HG03571 (cell line): ENCODE measurements around the gene ADNP2.

ENCODE experiments used
- ATAC-seq: cut with Tn5 transposase; IDR thresholded peaks from one replicate; pipeline ENCODE4 v1.9.1; 2021; ENCODE audit not compliant: unreplicated experiment

ADNP2 gene

DNA sequence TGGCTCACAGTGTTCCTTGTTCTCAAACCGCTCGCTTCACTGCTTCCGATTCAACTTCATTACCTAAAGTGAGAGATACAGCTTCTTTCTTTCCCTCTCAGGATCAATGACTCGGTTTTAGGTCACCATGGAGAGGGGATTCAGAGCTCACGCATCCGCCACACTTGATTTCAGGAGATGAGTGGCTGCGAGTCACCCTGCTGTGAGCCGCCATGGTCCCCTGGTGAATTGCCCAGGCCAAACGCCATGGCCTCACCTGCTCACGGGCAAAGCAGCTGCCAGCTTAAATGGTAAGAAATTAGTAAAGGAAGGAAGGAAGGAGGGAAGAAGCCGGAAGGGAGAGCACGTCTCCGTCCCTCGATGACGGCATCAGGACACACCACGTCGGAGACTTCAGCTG is 60.5 kb downstream of the ADNP2 start:
- ATAC-seq = no peak

DNA sequence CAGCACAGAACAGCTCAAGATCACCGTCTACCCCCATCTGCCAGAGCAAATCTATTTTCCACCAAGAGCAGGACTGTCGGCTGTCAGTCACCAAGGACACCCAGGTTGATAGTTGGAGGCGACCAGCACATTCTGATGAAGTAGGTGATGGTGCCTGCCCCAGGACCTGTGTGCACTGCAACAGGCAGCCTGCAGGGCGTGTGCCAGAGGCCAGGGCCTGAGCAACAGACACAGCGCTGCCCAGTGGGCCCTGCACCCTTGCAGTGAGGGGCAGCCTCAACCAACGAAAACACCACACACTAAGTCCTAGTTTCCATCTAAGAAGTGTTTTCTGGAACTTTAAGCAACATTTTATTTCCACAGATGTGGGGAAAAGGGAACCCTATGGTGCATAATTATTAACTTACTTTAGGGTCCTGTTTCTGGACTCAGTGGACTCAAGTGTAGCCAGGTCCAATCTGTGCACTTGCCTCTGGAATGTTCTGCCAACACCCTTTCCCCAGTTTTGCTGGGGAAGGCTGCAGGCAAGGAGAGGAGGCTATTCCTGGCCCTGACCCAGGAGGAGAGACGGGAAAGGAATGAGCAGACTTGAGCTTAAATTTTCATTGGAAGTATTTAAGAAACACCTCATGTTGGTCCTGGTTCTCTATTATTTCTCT is 61.5 kb downstream of the ADNP2 start:
- no peak for ATAC-seq

- ATAC-seq = no peak
Measured at GRCh38 chr18:80171054-80171872, 62.2 kb downstream of the ADNP2 start.

DNA sequence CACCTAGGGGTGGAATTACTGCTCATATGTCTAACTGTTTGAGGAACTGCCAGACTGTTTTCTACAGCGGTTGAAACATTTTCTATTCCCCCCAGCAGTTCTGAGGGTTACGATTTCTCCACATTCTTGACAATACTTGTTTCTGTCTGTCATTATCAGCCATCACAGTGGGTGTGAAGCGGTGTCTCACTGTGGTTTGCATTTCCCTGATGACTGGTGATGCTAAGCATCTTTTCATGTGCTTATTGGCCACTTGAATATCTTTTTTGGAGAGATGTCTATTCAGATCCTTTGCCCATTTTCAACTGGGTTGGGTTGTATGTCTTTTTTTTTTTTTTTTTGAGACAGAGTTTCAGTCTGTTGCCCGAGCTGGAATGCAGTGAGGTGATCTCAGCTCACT is 63.0 kb downstream of the ADNP2 start:
- ATAC-seq = no peak

DNA sequence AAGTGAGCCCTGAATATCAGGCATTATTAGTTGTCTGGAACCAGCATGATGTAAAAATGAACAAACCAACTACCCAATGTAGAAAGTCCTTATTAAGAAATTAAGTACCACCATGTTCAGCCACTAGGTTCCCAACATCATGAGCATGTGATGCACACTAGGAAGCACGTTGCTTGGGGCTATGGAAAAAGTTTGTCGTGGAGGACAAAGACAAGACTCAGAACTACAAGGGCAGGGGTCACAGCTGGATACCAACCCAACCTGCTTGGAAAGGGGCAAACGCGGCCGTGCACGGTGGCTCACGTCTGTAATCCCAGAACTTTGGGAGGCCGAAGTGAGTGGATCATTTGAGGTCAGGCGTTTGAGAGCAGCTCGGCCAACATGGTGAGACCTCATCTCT is 64.0 kb downstream of the ADNP2 start:
- ATAC-seq = no peak

- no peak for ATAC-seq
Measured at GRCh38 chr18:80175451-80176204, 66.6 kb downstream of the ADNP2 start.

DNA sequence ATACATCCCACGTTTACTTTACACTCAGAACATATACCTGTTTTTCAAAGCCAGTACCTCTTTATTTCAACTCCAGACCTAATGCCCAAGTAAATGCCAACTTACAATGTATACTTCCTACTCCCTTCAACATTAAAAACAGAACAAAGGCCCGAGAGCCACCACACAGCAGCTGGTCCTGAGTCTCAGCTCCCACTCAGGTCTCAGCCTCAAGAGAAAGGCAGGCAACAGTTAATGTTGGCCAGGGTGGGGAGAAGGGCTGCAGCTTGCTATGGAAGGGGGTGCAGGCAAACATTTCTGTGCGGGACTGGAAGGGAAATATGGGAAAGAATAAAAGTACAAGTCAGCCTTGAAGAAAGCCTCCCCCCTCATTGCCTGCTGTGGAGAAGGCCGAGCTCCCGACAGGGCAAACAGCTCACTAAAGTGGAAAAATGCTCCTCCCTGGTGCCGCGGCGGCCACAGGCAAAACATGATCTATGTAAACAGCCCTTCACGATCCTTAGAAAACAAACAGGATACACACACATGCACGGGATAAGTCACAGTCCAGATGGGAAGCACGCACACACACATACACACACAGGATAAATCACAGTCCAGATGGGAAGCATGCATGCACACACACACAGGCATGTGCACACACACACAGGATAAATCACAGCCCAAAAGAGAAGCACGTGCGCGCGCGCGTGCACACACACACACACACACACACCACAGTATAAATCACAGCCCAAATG is 67.4 kb downstream of the ADNP2 start:
- ATAC-seq = no peak

GRCh38 chr18:80177128-80177527 is 68.1 kb downstream of the ADNP2 start:
- no peak for ATAC-seq

GRCh38 chr18:80178935-80179818 is 70.1 kb downstream of the ADNP2 start:
- ATAC-seq = no peak

DNA sequence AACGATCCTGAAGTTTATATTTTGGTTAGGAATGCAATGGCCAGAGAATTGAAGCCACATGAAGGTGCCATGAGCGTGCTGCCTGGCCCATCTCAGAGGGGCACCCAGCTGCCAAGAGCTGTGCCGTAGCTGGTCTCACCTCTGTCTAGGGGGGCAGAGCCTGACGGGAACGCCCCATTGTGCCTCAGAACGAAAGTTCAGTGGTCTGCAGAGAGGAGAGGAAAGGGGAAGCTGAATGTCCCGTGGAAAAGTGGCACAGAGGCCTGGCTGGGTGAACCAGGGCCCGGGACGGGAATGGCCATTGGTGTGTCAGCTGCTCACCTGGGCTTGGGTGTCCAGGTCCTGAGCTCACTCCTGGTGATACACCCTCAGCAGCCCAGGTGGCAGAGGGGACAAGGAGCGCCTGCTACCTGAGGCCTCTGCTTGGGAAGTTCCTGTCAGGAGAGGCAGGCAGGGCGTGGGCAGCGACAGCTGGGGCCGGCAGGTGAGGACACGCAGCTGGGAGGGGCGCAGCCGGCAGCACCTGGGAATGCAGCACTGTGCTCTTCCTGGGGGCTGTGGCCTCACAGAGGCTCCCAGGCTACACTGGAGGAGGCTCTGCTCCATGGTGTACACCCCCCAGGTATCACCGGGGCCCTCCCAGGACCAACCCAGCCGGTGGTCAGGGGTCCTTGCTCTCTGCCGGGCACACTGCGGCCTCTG is 70.9 kb downstream of the ADNP2 start:
- no peak for ATAC-seq

GRCh38 chr18:80180778-80181564 is 71.9 kb downstream of the ADNP2 start:
- no peak for ATAC-seq

GRCh38 chr18:80181642-80182461 is 72.8 kb downstream of the ADNP2 start:
- no peak for ATAC-seq

DNA sequence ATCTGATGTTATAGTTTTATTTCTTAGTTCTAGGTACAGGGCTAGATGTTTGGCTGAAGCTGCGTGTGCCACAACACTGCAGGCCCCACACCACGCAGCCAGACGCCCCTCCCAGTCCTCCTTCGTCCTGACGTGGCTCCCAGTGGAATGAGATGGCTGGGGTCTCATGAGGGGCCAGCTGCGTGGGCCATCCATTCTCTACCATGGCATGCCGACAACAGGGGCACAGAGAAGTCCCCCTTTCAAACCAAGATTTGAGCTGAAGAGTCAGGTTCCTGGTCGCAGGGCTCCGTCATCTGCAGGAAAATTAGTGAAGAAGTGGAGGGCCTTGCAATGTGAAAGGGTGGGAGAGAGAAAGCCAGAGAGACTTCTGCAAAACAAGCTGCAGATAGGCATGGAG is 73.8 kb downstream of the ADNP2 start:
- no peak for ATAC-seq

- no peak for ATAC-seq
Measured at GRCh38 chr18:80183273-80184050, 74.4 kb downstream of the ADNP2 start.

DNA sequence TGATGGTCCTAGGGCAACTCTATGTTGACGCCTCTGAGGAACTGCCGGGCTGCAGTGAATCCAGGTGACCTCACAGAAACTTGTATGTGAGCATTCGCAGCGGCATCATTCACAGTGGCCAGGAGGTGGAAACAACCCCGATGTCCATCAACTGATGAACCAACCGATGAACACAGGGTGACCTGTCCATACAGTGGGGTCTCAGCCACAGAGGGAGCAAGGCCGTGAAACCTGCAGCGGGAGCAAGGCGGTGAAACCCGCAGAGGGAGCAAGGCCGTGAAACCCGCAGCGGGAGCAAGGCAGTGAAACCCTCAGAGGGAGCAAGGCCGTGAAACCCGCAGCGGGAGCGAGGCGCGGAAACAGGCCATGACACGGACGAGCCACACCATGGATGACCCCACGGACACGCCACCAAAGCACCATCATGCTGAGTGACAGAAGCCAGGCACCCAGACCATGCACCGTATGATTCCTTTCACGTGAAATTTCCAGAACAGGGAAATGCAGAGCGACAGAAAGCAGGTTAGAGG is 75.2 kb downstream of the ADNP2 start:
- ATAC-seq = no peak

- ATAC-seq = no peak
Measured at GRCh38 chr18:80185545-80185944, 76.5 kb downstream of the ADNP2 start.
